ENCODE measurements around the gene PRDM10.

Gene PRDM10

DNA sequence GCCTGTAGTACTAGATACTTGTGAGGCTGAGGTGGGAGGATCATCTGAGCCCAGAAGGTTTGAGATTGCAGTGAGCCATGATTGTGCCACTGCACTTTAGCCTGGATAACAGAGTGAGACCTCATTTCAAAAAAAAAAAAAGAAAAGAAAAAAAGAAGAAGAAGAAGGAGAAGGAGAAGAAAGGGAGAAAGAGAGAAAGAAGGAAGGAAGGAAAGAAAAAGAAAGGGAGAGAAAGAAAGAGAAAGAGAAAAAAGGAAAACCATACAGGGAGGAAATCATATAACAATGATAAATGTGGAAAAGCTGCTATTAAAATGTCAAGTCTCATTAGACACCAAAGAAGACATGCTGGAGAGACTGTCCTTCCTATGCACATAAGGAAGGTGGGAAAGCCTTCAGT lies 5.7 kb upstream of the PRDM10 start:
- no peak for DNase-seq

- no peak for DNase-seq
Measured at GRCh38 chr11:130006929-130007328, 4.3 kb upstream of the PRDM10 start.

GRCh38 chr11:130003717-130004001 lies 1.0 kb upstream of the PRDM10 start:
- DNase-seq, result no peak

DNA sequence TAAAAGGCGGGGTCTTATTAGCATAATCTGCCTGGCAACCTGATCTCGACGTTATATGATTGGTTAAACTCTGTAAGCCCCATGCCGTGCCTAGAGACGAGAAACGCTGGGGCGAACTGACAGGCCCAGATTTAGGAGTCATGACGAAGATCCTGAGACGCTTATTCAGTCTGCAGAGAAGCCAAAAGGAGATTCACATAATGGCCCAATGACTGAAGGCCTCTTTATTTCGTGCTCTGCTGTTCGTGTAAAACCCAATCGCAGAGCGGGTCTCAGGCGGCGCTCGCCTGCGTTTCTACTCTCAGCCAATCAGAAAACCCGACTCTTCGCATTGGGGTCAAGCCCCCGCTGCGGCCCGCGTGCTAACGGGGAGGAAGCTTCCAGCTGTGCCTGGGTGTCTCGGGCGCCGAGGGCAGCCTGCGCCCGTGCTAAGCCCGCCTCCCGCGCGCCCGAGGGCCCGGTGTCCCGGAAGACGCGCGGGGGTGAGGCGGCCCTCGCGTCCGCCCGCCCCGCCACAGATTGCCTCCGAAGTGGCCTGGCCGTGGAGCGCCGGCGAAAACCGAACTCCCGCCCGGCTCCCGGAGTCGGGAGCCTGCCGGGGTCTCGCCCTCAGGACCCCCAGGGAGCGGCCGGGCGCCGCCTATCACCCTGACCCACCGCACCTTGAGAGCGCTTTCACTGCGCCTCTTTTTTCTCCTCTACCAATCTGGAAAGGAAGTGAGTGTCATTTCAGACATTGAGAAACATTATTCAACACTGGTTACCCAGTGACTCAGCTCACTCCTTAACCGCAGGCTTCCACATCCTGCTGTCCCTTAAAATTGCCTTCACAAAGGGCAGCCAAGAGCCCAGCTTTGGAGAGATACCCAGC lies 446 bp upstream of the PRDM10 start:
- DNase-seq, result peak; percentile 99

DNA sequence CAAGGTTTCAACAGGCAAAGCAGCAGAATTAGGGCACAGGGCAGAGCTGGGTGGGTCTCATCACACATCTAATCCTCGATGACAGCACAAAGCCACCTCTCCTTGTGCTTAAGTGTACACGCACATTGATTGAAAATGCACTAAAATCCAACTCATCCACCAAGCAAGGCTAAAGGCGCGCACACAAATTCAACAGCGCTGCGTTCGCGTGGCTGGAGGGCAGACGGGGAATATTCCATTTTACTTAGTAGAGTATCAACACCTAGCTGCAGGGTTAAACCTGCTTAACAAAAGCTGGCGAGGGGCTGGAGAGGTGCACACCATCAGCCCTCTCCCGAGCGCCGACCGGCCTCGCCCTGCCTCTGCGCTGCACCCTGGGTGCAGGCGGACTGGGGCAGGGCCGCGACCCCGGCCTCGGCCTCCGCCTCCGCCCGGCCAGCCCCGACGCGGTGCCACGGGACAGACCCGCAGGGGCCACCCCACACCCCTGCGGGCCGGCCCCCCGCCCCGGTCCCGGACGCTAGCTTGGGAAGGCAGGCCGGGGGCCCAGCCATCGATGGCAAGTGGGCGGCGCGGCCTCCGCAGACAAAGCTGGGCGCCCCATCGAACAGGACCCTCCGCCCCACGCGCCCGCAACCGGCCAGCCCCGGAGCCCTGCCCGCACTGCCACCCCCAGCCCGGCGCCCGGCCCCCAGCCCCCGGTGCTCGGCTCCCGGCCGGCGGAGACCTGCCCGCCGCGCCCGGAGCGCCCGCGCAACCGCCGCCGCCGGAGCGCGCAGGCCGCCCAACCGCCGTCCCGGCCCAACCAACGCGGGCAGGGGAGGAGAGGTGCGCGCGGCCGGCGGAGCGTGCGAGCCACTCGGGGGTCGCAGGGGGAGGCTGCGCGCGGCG lies 929 bp downstream of the PRDM10 start:
- peak; percentile 91 for DNase-seq

- DNase-seq, result no peak
Measured at GRCh38 chr11:130000552-130001176, 2.0 kb downstream of the PRDM10 start.

- DNase-seq, result peak; percentile 22
Measured at GRCh38 chr11:129999407-129999806, 3.2 kb downstream of the PRDM10 start.

DNA sequence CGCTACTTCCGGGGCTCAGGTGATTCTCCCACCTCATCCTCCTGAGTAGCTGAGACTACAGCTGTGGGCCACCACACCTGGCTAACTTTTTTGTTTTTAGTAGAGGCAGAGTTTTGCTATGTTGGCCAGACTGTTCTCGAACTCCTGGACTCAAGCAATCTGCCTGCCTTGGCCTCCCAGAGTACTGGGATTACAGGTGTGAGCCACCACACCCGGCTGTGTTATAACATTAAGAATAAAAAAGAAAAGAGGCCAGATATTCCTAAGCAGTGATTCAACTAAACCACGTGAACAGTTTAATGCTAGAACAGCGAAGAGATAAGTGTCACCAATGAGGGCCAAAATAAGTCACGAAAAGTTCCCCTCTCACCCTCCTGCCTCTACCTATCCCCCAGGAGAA lies 3.7 kb downstream of the PRDM10 start:
- no peak for DNase-seq

DNA sequence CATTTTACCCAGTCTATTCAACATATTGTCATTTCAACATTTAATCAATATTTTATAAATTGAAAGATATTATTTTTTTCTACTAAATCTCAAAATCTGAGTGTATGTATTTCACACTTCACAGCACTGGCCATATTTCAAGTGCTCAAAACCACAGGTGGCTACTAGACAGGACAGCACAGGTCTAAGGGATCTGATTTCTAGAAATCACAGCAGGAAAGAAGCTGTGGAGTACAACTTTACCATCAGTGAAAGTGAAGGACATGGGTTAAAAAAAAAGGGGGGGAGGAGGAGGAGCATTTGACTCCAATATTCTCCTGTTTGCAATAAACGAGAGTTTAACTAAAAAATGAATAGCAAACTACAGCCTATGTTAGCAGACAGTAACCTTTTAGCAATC lies 4.5 kb downstream of the PRDM10 start:
- peak; percentile 6 for DNase-seq

DNA sequence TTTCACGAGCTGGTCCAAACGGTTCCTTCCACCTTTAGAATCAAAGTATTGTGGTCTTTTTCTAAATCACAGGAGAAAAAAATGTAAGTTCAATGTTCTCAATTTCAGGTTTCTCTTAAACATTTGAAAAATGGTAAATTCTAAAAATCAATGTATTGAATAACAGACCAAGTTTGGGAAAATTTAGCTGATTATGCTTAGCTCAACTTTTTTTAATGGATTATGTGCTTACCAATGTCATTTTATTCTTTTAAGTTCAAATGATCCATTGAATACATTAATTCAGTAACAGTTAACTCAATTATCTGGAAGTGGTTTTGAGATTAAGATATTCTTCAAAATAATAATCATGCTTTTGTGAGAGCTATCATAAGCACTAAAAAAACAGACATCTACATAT lies 5.1 kb downstream of the PRDM10 start:
- no peak for DNase-seq

DNA sequence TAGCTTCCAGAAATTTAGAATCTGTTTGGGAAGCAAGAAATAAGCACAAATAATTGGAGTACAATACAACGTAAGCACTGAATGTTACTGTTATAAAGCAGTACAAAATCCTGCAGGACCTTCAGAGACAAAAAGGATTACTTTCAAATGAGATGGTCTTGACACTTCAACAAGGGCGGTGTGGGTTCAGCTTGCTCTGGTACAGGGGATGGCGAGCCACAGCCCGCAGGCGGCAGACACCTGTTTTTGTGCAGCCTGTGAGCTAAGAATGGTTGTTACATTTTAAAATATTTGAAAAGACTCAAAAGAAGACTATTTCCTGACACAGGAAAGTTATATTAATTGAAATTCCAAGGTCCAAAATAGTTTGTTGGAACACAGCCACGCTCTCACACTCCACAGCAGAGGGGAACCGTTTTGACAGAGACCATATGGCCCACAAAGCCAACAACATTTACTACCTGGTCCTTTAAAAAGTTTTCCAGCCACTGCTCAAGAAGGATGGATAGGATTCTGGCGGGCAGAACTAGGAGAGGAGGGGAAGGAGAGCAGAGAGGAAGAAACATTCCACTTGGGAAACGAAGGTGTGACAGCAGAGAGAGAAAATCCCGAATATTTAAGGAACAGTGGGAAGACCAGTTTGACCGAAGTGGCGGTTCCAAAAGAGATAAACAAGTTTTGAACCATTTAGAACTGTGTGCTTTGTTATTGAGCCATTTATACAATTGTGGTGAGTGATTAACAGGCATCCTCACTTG lies 6.3 kb downstream of the PRDM10 start:
- DNase-seq, result no peak

DNA sequence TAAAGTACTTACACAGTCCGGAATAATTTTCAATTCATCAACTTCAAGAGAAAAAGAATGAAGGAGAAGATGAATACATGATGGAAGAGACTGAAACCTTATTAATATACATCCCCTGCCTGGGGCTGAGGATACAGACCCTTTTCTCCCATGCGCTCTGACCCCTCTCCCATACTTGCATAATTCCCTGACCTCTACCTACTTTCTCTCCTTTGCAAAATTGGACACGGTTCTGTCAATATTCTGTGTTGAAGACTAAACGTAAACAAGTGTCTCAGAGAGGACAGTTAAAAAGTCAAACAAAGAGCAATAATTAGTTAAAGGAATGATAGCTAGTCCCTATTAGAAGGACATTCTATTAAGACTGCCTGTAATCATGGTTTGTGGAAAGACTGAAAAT lies 7.5 kb downstream of the PRDM10 start:
- no peak for DNase-seq

- DNase-seq, result peak; percentile 92
Measured at GRCh38 chr11:129992161-129992944, 10.3 kb downstream of the PRDM10 start.

GRCh38 chr11:129989149-129989813 lies 13.4 kb downstream of the PRDM10 start:
- no peak for DNase-seq

DNA sequence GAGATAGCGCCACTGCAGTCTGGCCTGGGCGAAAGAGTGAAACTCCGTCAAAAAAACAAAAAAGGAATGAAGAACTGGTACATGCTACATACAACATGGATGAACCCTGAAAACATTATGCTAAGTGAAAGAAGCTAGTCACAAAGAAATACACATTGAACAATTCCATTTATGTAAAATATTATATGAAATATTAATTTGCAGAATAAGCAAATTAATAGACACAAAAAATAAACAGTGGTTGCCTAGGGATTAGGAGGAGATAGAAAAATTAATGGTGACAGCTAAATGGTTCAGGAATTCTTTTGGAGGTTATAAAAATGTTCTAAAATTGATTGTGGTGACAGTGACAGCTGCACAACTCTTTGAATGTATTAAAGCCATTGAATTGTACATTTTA lies 14.7 kb downstream of the PRDM10 start:
- DNase-seq, result no peak

- DNase-seq, result no peak
Measured at GRCh38 chr11:129985823-129986222, 16.8 kb downstream of the PRDM10 start.

DNA sequence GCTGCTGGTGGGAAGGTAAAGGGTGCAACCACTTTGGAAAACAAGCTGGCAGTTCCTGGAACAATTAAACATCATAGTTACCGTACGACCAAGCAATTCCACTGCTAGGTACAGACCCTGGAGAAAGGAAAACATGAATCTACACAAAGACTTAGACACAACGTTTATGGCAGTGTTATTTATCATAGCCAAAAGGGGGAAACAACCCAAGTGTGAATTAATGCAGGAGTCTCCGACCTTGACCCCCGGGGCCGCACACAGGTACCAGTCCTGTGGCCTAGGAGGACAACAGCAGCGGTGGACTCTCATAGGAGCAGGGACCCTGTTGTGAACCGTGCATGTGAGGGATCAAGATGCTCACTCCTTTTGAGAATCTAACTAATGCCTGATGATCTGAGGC lies 22.5 kb downstream of the PRDM10 start:
- no peak for DNase-seq

DNA sequence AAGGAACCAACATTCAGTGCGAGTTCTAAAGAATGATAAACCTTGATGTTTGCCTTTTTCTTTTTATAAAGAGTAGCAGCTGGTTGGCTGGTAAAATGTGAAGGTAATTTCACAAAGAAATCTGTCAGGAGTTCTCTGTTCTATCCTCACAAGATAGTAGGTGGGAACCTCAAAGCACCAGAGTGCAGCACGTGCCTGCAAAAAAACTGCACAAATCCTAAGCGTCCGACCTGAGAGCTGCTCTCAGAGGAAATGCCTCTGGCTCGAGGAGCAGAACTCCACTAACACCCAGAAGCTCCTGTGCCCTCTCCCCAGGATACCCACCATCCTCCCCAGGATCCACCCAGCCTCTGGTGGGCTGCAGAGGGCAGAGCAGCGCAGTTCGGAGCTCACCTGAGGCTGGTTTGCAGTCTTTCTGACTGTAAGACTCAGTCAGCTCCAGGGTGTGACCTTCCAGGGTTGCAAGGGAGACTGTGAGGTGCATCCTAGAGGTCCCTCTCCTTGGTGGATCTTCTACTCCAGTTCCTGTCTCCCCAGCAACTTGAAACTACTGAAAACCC lies 23.5 kb downstream of the PRDM10 start:
- no peak for DNase-seq

DNA sequence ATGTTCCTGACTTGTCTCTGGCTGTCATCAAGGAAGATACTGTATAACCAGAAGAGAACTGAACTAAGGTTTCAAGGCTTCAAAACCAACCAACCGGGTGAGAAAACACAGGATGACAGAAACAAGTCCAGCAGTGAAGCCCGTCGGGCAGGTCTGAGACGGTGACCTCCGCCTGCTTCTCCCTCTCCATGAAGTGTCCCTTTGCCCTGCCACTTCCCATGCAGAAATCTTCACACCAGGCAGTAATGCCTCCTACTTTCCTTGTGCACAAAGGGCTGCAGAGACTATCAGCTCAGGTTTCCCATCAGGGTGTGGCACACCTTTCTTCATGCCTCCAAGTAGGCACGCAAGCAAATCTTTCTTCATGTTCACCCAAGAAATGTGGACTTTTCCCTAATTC lies 24.2 kb downstream of the PRDM10 start:
- DNase-seq, result no peak

DNA sequence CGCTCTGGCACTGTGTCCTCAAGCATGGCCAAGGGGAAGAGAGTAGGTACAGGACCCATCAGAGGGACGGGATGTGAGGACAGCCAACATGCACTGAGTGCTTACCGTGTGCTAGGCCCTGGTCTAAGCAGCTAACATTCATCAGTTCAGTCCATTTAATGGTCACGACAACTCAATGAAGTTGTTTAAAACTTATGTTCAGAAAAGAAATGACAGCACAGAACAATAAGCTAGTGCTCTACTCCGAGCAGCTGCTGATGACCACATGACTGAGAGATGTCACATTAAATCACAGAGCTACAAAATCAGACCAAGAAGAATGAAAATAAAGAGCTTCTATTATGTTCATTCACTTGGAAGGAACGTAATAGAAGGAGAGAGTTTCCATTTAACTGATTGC lies 26.3 kb downstream of the PRDM10 start:
- DNase-seq, result no peak

DNA sequence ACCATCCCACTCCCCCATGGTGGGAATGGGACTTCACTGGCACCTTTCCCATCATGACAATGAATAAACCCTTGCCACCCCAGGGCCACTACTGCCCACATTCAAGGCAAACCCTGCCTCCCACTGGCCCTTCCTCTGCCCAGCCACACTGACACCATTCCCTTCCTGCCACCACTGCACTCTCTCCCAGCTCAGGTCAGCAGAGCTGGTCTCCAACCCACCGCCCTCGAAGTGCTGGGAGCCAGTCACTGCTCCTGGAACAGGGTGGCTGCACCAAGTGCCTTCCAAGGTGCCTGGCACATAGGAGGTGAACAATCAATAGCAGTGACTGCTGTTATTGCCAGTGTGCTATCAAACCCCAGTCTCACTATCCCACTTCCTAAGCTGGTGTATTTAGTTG lies 27.1 kb downstream of the PRDM10 start:
- no peak for DNase-seq

Measured in DMS53 (cell line).